Stimulated activated naive CD8-positive, alpha-beta T cell treated with anti-CD3 and anti-CD28 coated beads, Interleukin-15, Interleukin-2, amounts not matched to agents 100 ng/mL and 50 ng/mL, for 24 hours (primary cell): Measurements from ENCODE around the gene RRP15.

Source experiments
- H3K27ac Mint-ChIP-seq: one replicate; pipeline ENCODE4 v1.8.0; 2021; ENCODE audit warnings: mild to moderate bottlenecking, mixed read lengths
- H3K27me3 Mint-ChIP-seq: one replicate; pipeline ENCODE4 v1.8.0; 2021; ENCODE audit warnings: mixed read lengths
- H3K36me3 Mint-ChIP-seq: one replicate; pipeline ENCODE4 v1.8.0; 2021; ENCODE audit warnings: low read depth, mixed read lengths
- H3K4me1 Mint-ChIP-seq: one replicate; pipeline ENCODE4 v1.8.0; 2021; ENCODE audit warnings: low read depth, mixed read lengths
- H3K4me3 Mint-ChIP-seq: one replicate; pipeline ENCODE4 v1.8.0; 2021; ENCODE audit warnings: mild to moderate bottlenecking, mixed read lengths
- H3K9me3 Mint-ChIP-seq: one replicate; pipeline ENCODE4 v1.8.0; 2021; ENCODE audit warnings: mixed read lengths

RRP15 gene

GRCh38 chr1:218371927-218372672 lies 87.0 kb downstream of the RRP15 start:
- Mint-ChIP-seq H3K36me3 (no peaks in the 10 kb centered on the region), H3K27ac (no peak overlapping the region), H3K27me3 (peaks cover 51% of the 10 kb centered on the region), H3K4me3 (no peak overlapping the region), H3K4me1 (peaks cover 16% of the 10 kb centered on the region), H3K9me3 (peaks cover 6% of the 10 kb centered on the region)

- peaks cover 24% of the 10 kb centered on the region for H3K4me1 Mint-ChIP-seq
- no peak overlapping the region for H3K4me3 Mint-ChIP-seq
- no peaks in the 10 kb centered on the region for H3K36me3 Mint-ChIP-seq
- H3K27me3 Mint-ChIP-seq: peaks cover 51% of the 10 kb centered on the region
- H3K9me3 Mint-ChIP-seq: peaks cover 3% of the 10 kb centered on the region
- no peak overlapping the region for H3K27ac Mint-ChIP-seq
Measured at GRCh38 chr1:218374401-218375353, 89.6 kb downstream of the RRP15 start.

- no peak overlapping the region for H3K4me3 Mint-ChIP-seq
- peaks cover 19% of the 10 kb centered on the region for H3K4me1 Mint-ChIP-seq
- peaks cover 67% of the 10 kb centered on the region for H3K27me3 Mint-ChIP-seq
- no peaks in the 10 kb centered on the region for H3K9me3 Mint-ChIP-seq
- H3K36me3 Mint-ChIP-seq: no peaks in the 10 kb centered on the region
- no peak overlapping the region for H3K27ac Mint-ChIP-seq
Measured at GRCh38 chr1:218376722-218377121, 91.6 kb downstream of the RRP15 start.

- Mint-ChIP-seq H3K4me1 (peaks cover 19% of the 10 kb centered on the region), H3K36me3 (no peaks in the 10 kb centered on the region), H3K27ac (peak overlapping the region; percentile 83), H3K9me3 (no peaks in the 10 kb centered on the region), H3K4me3 (no peak overlapping the region), H3K27me3 (peaks cover 63% of the 10 kb centered on the region)
Measured at GRCh38 chr1:218377143-218377660, 92.1 kb downstream of the RRP15 start.

- no peaks in the 10 kb centered on the region for H3K36me3 Mint-ChIP-seq
- no peak overlapping the region for H3K4me3 Mint-ChIP-seq
- no peaks in the 10 kb centered on the region for H3K9me3 Mint-ChIP-seq
- H3K27ac Mint-ChIP-seq: no peak overlapping the region
- H3K4me1 Mint-ChIP-seq: peaks cover 15% of the 10 kb centered on the region
- peaks cover 64% of the 10 kb centered on the region for H3K27me3 Mint-ChIP-seq
Measured at GRCh38 chr1:218380125-218380977, 95.3 kb downstream of the RRP15 start.

- peaks cover 55% of the 10 kb centered on the region for H3K27me3 Mint-ChIP-seq
- H3K9me3 Mint-ChIP-seq: no peaks in the 10 kb centered on the region
- H3K4me1 Mint-ChIP-seq: peaks cover 7% of the 10 kb centered on the region
- no peaks in the 10 kb centered on the region for H3K36me3 Mint-ChIP-seq
- H3K27ac Mint-ChIP-seq: no peak overlapping the region
- no peak overlapping the region for H3K4me3 Mint-ChIP-seq
Measured at GRCh38 chr1:218382261-218382660, 97.2 kb downstream of the RRP15 start.

- Mint-ChIP-seq H3K27ac (no peak overlapping the region), H3K4me1 (no peaks in the 10 kb centered on the region), H3K36me3 (no peaks in the 10 kb centered on the region), H3K27me3 (peaks cover 60% of the 10 kb centered on the region), H3K9me3 (no peaks in the 10 kb centered on the region), H3K4me3 (no peak overlapping the region)
Measured at GRCh38 chr1:218383051-218383450, 98.0 kb downstream of the RRP15 start.

GRCh38 chr1:218383681-218384080 lies 98.6 kb downstream of the RRP15 start:
- Mint-ChIP-seq H3K9me3 (no peaks in the 10 kb centered on the region), H3K4me1 (no peaks in the 10 kb centered on the region), H3K36me3 (no peaks in the 10 kb centered on the region), H3K27me3 (peaks cover 63% of the 10 kb centered on the region), H3K27ac (no peak overlapping the region), H3K4me3 (no peak overlapping the region)

- no peaks in the 10 kb centered on the region for H3K4me1 Mint-ChIP-seq
- H3K27me3 Mint-ChIP-seq: peaks cover 64% of the 10 kb centered on the region
- no peak overlapping the region for H3K27ac Mint-ChIP-seq
- no peaks in the 10 kb centered on the region for H3K36me3 Mint-ChIP-seq
- no peak overlapping the region for H3K4me3 Mint-ChIP-seq
- no peaks in the 10 kb centered on the region for H3K9me3 Mint-ChIP-seq
Measured at GRCh38 chr1:218384581-218384993, 99.5 kb downstream of the RRP15 start.
